Erythroblast (primary cell): ENCODE results near the gene MNT.

Source experiments
- DNase-seq, 2 experiments: peaks; one replicate each; lab custom pipeline; 2025; lab: John Stamatoyannopoulos, UW
- GATA1 ChIP-seq: IDR thresholded peaks from 2 replicates; pipeline ENCODE4 v1.6.1; 2011; ENCODE audit warnings: low read depth, mild to moderate bottlenecking, control low read depth, low read length, moderate library complexity
- POLR2A ChIP-seq: IDR thresholded peaks from 2 replicates; pipeline ENCODE4 v1.6.1; 2011; ENCODE audit warnings: mild to moderate bottlenecking, low read length

The MNT gene

GRCh38 chr17:2433696-2434095 is 32.8 kb upstream of the MNT start:
- no peak for TF ChIP-seq GATA1
- no peak for TF ChIP-seq POLR2A
- DNase-seq = no peak

GRCh38 chr17:2427910-2428309 is 27.1 kb upstream of the MNT start:
- no peak for DNase-seq
- TF ChIP-seq GATA1 (no peak), POLR2A (no peak)

GRCh38 chr17:2427215-2427614 is 26.4 kb upstream of the MNT start:
- no peak for DNase-seq
- no peak for TF ChIP-seq POLR2A
- TF ChIP-seq GATA1 = no peak

- TF ChIP-seq GATA1 (no peak), POLR2A (no peak)
- DNase-seq = no peak
Measured at GRCh38 chr17:2423271-2423670, 22.4 kb upstream of the MNT start.

- no peak for TF ChIP-seq POLR2A
- TF ChIP-seq GATA1 = no peak
Measured at GRCh38 chr17:2421315-2422147, 20.7 kb upstream of the MNT start.

GRCh38 chr17:2420176-2420575 is 19.3 kb upstream of the MNT start:
- no peak for TF ChIP-seq POLR2A
- TF ChIP-seq GATA1 = no peak
- no peak for DNase-seq

More at GRCh38 chr17:2421315-2422147, 20.7 kb upstream of the MNT start:
- no peak for DNase-seq

GRCh38 chr17:2419486-2419885 is 18.6 kb upstream of the MNT start:
- TF ChIP-seq POLR2A = no peak
- TF ChIP-seq GATA1 = no peak
- DNase-seq = no peak

- DNase-seq = no peak
- TF ChIP-seq GATA1 (no peak), POLR2A (no peak)
Measured at GRCh38 chr17:2418572-2418971, 17.7 kb upstream of the MNT start.

GRCh38 chr17:2416010-2416734 is 15.3 kb upstream of the MNT start:
- no peak for TF ChIP-seq GATA1
- no peak for TF ChIP-seq POLR2A
- peak; percentile 77 to 91 for DNase-seq

- TF ChIP-seq POLR2A (no peak), GATA1 (no peak)
- no peak for DNase-seq
Measured at GRCh38 chr17:2415081-2415480, 14.2 kb upstream of the MNT start.

- no peak for DNase-seq
- TF ChIP-seq POLR2A = no peak
- no peak for TF ChIP-seq GATA1
Measured at GRCh38 chr17:2414446-2415064, 13.7 kb upstream of the MNT start.

GRCh38 chr17:2412561-2413021 is 11.7 kb upstream of the MNT start:
- DNase-seq = no peak

GRCh38 chr17:2410951-2411350 is 10.1 kb upstream of the MNT start:
- DNase-seq = no peak
- no peak for TF ChIP-seq POLR2A
- no peak for TF ChIP-seq GATA1

More at GRCh38 chr17:2412561-2413021, 11.7 kb upstream of the MNT start:
- no peak for TF ChIP-seq GATA1
- no peak for TF ChIP-seq POLR2A

- TF ChIP-seq GATA1 (no peak), POLR2A (no peak)
- DNase-seq = peak in 1 of 2 experiments; percentile 44
Measured at GRCh38 chr17:2406903-2407790, 6.3 kb upstream of the MNT start.
